Breast epithelium (tissue), 3 donors: ENCODE measurements around the gene RPS21.

Source experiments
- POLR2A ChIP-seq: fragments of 450-650 bp; IDR thresholded peaks from one replicate; pipeline ENCODE4 v1.6.1; 2016; ENCODE audit warnings: antibody characterized with exemption, mild to moderate bottlenecking, moderate library complexity
- POLR2AphosphoS5 ChIP-seq, 3 donors: sonication (generic); formaldehyde crosslinking; IDR thresholded peaks; one replicate each; pipeline ENCODE4 v1.6.1; 2017; ENCODE audit warnings: antibody characterized with exemption in 3 of 3
- TF ChIP-seq, protein P1 (sequence below), 3 donors: fragments of 450-650 bp; IDR thresholded peaks; one replicate each; pipeline ENCODE4 v1.5.1; 2016 to 2017; ENCODE audit warnings: antibody characterized with exemption in 3 of 3, mild to moderate bottlenecking in 3 of 3, moderate library complexity in 3 of 3

DNA sequence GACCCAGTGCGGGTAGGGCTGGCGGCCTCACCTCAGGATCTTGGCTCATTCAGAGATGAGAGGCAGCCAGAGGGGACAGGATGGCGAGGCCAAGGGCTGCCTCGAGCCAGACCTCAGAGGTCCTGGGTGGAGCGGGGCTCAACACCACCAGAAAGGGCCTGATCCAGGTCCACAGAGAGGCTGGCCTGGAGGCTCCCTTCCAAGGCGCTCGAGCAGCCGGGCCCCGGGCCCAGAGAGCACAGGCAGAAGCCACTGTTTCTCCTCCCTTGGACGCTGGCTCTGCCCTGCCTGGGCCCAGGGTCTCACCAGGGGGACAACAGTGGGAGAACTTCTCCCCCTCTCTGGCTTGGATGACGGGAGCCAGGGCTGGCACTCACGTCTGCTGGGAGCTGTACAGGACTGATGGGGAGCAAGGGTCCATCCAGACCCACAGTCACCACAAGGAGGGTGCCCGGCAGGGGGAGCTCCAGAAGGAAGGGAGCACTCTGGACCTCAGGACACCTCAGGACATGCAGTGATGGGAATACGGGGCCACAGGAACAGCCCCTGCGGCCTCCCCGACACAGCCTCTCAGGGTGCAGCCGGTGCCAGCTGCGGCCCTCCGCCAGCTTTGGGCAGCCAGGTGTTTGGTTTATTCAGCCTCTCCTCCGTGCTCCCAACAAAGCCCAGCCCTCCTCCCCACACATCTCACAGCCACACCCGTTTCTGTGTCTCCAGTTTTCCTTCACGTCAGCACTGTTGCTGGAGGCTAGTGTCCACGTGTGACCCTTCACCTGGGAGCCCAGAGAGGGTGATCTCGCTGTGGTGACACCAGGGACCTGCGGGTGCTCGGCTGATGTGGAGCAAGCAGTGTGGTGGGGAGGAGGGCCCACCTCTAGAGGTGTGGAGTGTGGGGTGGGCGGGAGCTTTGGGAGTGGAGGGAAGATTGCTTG lies 8.7 kb downstream of the RPS21 start:
- TF ChIP-seq, protein P1, sequence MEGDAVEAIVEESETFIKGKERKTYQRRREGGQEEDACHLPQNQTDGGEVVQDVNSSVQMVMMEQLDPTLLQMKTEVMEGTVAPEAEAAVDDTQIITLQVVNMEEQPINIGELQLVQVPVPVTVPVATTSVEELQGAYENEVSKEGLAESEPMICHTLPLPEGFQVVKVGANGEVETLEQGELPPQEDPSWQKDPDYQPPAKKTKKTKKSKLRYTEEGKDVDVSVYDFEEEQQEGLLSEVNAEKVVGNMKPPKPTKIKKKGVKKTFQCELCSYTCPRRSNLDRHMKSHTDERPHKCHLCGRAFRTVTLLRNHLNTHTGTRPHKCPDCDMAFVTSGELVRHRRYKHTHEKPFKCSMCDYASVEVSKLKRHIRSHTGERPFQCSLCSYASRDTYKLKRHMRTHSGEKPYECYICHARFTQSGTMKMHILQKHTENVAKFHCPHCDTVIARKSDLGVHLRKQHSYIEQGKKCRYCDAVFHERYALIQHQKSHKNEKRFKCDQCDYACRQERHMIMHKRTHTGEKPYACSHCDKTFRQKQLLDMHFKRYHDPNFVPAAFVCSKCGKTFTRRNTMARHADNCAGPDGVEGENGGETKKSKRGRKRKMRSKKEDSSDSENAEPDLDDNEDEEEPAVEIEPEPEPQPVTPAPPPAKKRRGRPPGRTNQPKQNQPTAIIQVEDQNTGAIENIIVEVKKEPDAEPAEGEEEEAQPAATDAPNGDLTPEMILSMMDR (IDR thresholded peaks at IDR 0.05) = no peak
- TF ChIP-seq POLR2A (no peak), POLR2AphosphoS5 (IDR thresholded peaks at IDR 0.05) (no peak)
